HCT116 (cell line): ENCODE measurements around the gene FAM168A. TPM values are rescaled to one million over a fixed set of nuclear protein-coding genes. Genes with fewer than 3 reads are reported as not detected.

Source experiments
- ATAC-seq: fragments of 200-7000 bp; cut with Tn5 transposase; 2 replicates; pipeline ENCODE4 v1.9.1; 2020; ENCODE audit warnings: mild to moderate bottlenecking, moderate library complexity
- BruUV-seq: library from RNA; stranded (reverse); fragments of 400-500 nt; replicated peaks from 2 replicates; lab custom pipeline; 2021; lab: Mats Ljungman, UMichigan
- CTCF ChIA-PET: fragments of 300-600 bp; sonication (Branson Sonifier 250); formaldehyde crosslinking; loops from one replicate; lab custom pipeline; 2021; ENCODE audit warnings: antibody characterized with exemption; lab: Charles Lee
- POLR2A ChIA-PET: fragments of 300-600, 350-600 bp; sonication (Branson Sonifier 250); formaldehyde crosslinking; loops from one replicate; lab custom pipeline; 2021; ENCODE audit warnings: antibody characterized with exemption; lab: Charles Lee
- RAD21 ChIA-PET, 2 experiments: fragments of 300-600 bp; sonication (Branson Sonifier 250); formaldehyde crosslinking; loops; one replicate each; lab custom pipeline; 2023; ENCODE audit warnings: low total read pairs in 2 of 2; ENCODE audit not compliant: uncharacterized antibody in 2 of 2, unreplicated experiment in 2 of 2, low non-redundant PET in 1 of 2; lab: Charles Lee
- DNase-seq: peaks from one replicate; pipeline ENCODE4 v3.0.0-alpha.2; 2010; ENCODE audit warnings: low read depth, low spot score
- H2AFZ ChIP-seq: fragments of 200-600 bp; shearing (Covaris generic), sonication (generic); 2 replicates; pipeline ENCODE4 v1.6.1; 2017; ENCODE audit warnings: low read depth, mixed run types, mixed read lengths, antibody characterized with exemption, low read length; ENCODE audit not compliant: poor library complexity, severe bottlenecking
- H3K27ac ChIP-seq: 2 replicates; pipeline ENCODE4 v1.5.1; 2012; ENCODE audit warnings: low read depth, low read length
- H3K27me3 ChIP-seq: fragments of 200-600 bp; sonication (generic); 2 replicates; pipeline ENCODE4 v1.6.1; 2016; ENCODE audit warnings: mixed run types, low read length, mixed read lengths; ENCODE audit not compliant: insufficient read depth
- H3K36me3 ChIP-seq, 2 experiments: fragments of 200-500 bp in 1 of 2; fragments of 200-600 bp in 1 of 2; sonication (Bioruptor generic) in 1 of 2; sonication (generic) in 1 of 2; 2 replicates each; pipeline versions ENCODE4 v1.5.1 to v1.6.1; 2014 to 2016; ENCODE audit warnings: low read length in 2 of 2, inconsistent platforms in 1 of 2, mixed read lengths in 1 of 2, mixed run types in 1 of 2; ENCODE audit not compliant: insufficient read depth in 2 of 2, control insufficient read depth in 1 of 2
- H3K4me1 ChIP-seq, 2 experiments: fragments of 200-600 bp in 1 of 2; sonication (generic) in 1 of 2; 2 replicates each; pipeline versions ENCODE4 v1.5.1 to v1.6.1; 2012 to 2017; ENCODE audit warnings: low read length in 2 of 2, inconsistent platforms in 1 of 2, mild to moderate bottlenecking in 1 of 2, mixed read lengths in 1 of 2, mixed run types in 1 of 2, moderate library complexity in 1 of 2; ENCODE audit not compliant: insufficient read depth in 2 of 2, control insufficient read depth in 1 of 2
- H3K4me2 ChIP-seq: fragments of 200-600 bp; sonication (generic); 2 replicates; pipeline ENCODE4 v1.6.1; 2017; ENCODE audit warnings: mixed run types, low read length, mixed read lengths
- H3K4me3 ChIP-seq, 2 experiments: fragments of 200-600 bp in 1 of 2; sonication (generic) in 1 of 2; replicated peaks in 1 of 2; 2 replicates each; pipeline ENCODE4 v1.5.1; 2011 to 2016; ENCODE audit warnings: low read length in 2 of 2, control low read depth in 1 of 2, low read depth in 1 of 2, mild to moderate bottlenecking in 1 of 2, mixed read lengths in 1 of 2, mixed run types in 1 of 2
- H3K79me2 ChIP-seq: fragments of 200-600 bp; sonication (generic); 2 replicates; pipeline ENCODE4 v1.6.1; 2017; ENCODE audit warnings: mild to moderate bottlenecking, mixed run types, low read length, moderate library complexity, mixed read lengths; ENCODE audit not compliant: insufficient read depth
- H3K9ac ChIP-seq: fragments of 200-600 bp; sonication (generic); 2 replicates; pipeline ENCODE4 v1.6.1; 2016; ENCODE audit warnings: low read length, mixed read lengths
- H3K9me2 ChIP-seq: fragments of 200-600 bp; sonication (generic), shearing (Covaris generic); 2 replicates; pipeline ENCODE4 v1.6.1; 2017; ENCODE audit warnings: mixed run types, mild to moderate bottlenecking, moderate library complexity; ENCODE audit not compliant: insufficient read depth
- H3K9me3 ChIP-seq, 2 experiments: fragments of 200-500 bp in 1 of 2; fragments of 200-600 bp in 1 of 2; sonication (Bioruptor generic) in 1 of 2; sonication (generic) in 1 of 2; 2 replicates each; pipeline ENCODE4 v1.6.1; 2014 to 2017; ENCODE audit warnings: low read length in 2 of 2, mixed read lengths in 2 of 2, inconsistent platforms in 1 of 2, low read depth in 1 of 2, mild to moderate bottlenecking in 1 of 2, mixed run types in 1 of 2, moderate library complexity in 1 of 2; ENCODE audit not compliant: control insufficient read depth in 1 of 2, insufficient read depth in 1 of 2
- H4K20me1 ChIP-seq: fragments of 200-600 bp; sonication (generic), shearing (Covaris generic); 2 replicates; pipeline ENCODE4 v1.6.1; 2017; ENCODE audit warnings: mixed run types, mild to moderate bottlenecking, moderate library complexity; ENCODE audit not compliant: insufficient read depth
- ELF1 ChIP-seq: IDR thresholded peaks from 2 replicates; pipeline ENCODE4 v1.6.1; 2012; ENCODE audit warnings: low read depth, borderline replicate concordance
- EZH2 ChIP-seq: fragments of 200-600 bp; sonication (generic); IDR thresholded peaks from 2 replicates; pipeline ENCODE4 v1.6.1; 2017; ENCODE audit warnings: antibody characterized with exemption, mixed run types
- EZH2phosphoT487 ChIP-seq: fragments of 200-600 bp; IDR thresholded peaks from 2 replicates; pipeline ENCODE4 v1.6.1; 2018; ENCODE audit warnings: antibody characterized with exemption, borderline replicate concordance
- FOSL1 ChIP-seq: IDR thresholded peaks from 2 replicates; pipeline ENCODE4 v1.6.1; 2012; ENCODE audit warnings: low read depth
- RAD21 ChIP-seq: IDR thresholded peaks from 2 replicates; pipeline ENCODE4 v1.6.1; 2012; ENCODE audit warnings: low read depth, mild to moderate bottlenecking
- SRF ChIP-seq: IDR thresholded peaks from 2 replicates; pipeline ENCODE4 v1.6.1; 2012; ENCODE audit warnings: low read depth
- TCF7L2 ChIP-seq: IDR thresholded peaks from 2 replicates; pipeline ENCODE4 v1.7.0; 2011; ENCODE audit warnings: borderline replicate concordance, inconsistent platforms; ENCODE audit not compliant: insufficient read depth, insufficient read length; ENCODE audit errors: extremely low read depth
- ZFX ChIP-seq: fragments of 450-650 bp; IDR thresholded peaks from 2 replicates; pipeline ENCODE4 v1.6.1; 2017
- intact Hi-C: fragments of 100-400 bp; cut with micrococcal nuclease; formaldehyde crosslinking; loops from 2 replicates; pipeline ENCODE4 v1.10.0; 2022
- total RNA-seq: library from RNA; stranded (reverse); gene quantifications from one replicate; pipeline ENCODE4 v1.2.1, GENCODE V29; 2021; ENCODE audit not compliant: unreplicated experiment
- TF ChIP-seq, protein P1 (sequence below): IDR thresholded peaks from 2 replicates; pipeline ENCODE4 v1.6.1; 2011; ENCODE audit warnings: mild to moderate bottlenecking, low read length, moderate library complexity; ENCODE audit not compliant: insufficient replicate concordance; ENCODE audit errors: extremely low read depth
- TF ChIP-seq, protein P2 (sequence below): IDR thresholded peaks from 2 replicates; pipeline ENCODE4 v1.6.1; 2012
- TF ChIP-seq, protein P3 (sequence below): IDR thresholded peaks from 2 replicates; pipeline ENCODE4 v1.6.1; 2012
- TF ChIP-seq, protein P4 (sequence below), 3 experiments: fragments of 200-600 bp in 1 of 3; sonication (generic) in 1 of 3; IDR thresholded peaks in 2 of 3; conservative IDR thresholded peaks in 1 of 3; 2 replicates each; pipeline ENCODE4 v1.5.1; 2012 to 2017; ENCODE audit warnings: low read depth in 2 of 3, low read length in 2 of 3, antibody characterized with exemption in 1 of 3, borderline replicate concordance in 1 of 3, control low read depth in 1 of 3, mild to moderate bottlenecking in 1 of 3, mixed read lengths in 1 of 3, mixed run types in 1 of 3, moderate library complexity in 1 of 3; ENCODE audit not compliant: insufficient read depth in 1 of 3

FAM168A gene
- total RNA-seq, 1 experiment from 2014 or later, result 31.5 TPM

DNA sequence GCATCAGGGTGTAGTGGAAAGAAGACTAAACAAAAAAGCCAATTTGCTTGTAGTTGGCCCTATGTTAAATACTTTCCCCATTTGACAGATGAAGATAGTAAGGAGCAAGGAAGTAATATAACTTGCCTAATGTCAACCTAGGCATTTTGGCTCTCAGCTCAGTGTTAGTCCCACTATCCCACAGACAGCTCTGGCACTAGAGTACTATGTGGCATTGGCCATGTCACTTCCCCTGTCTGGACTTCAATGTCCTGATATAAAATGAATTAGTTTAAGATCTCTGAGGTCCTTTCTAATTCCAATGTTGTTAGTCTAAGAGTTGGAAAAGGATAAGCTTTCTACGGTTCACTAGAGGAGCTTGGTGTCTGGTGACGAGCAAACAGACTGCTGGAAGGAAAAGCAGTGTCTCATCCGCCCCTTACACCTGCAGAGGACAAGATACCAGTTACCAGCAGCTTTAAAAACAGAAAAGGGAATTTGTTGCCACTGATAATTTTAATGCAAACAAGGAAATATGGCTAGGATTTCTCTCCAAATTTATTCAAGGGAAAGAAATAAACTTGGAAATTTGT lies 129.2 kb downstream of the FAM168A start:
- H3K79me2 ChIP-seq, result no peaks in the 10 kb centered on the region
- ChIA-PET RAD21 (no interaction called here), CTCF (interaction anchor here (7.0 kb wide), 1 partner anchor 10 kb away, joined by 39 read pairs; no protein-coding TSS in a partner anchor), POLR2A (no interaction called here)
- H3K27ac ChIP-seq, result no peak overlapping the region
- BruUV-seq, result no TSS peak
- no peak overlapping the region for H3K4me3 ChIP-seq
- no peak overlapping the region for H3K4me2 ChIP-seq
- no peaks in the 10 kb centered on the region for H3K4me1 ChIP-seq
- H3K36me3 ChIP-seq, result no peaks in the 10 kb centered on the region
- no peaks in the 10 kb centered on the region for H3K27me3 ChIP-seq
- intact Hi-C loops, result no loop called here
- no peak overlapping the region for H3K9ac ChIP-seq
- DNase-seq (no peak), ATAC-seq (no peak)
- no peaks in the 10 kb centered on the region for H4K20me1 ChIP-seq
- H3K9me2 ChIP-seq, result no peaks in the 10 kb centered on the region
- TF ChIP-seq, protein P1, sequence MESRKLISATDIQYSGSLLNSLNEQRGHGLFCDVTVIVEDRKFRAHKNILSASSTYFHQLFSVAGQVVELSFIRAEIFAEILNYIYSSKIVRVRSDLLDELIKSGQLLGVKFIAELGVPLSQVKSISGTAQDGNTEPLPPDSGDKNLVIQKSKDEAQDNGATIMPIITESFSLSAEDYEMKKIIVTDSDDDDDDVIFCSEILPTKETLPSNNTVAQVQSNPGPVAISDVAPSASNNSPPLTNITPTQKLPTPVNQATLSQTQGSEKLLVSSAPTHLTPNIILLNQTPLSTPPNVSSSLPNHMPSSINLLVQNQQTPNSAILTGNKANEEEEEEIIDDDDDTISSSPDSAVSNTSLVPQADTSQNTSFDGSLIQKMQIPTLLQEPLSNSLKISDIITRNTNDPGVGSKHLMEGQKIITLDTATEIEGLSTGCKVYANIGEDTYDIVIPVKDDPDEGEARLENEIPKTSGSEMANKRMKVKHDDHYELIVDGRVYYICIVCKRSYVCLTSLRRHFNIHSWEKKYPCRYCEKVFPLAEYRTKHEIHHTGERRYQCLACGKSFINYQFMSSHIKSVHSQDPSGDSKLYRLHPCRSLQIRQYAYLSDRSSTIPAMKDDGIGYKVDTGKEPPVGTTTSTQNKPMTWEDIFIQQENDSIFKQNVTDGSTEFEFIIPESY, result no peak
- no peak for TF ChIP-seq ELF1
- TF ChIP-seq, protein P2, sequence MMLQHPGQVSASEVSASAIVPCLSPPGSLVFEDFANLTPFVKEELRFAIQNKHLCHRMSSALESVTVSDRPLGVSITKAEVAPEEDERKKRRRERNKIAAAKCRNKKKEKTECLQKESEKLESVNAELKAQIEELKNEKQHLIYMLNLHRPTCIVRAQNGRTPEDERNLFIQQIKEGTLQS, result no peak
- TF ChIP-seq, protein P3, sequence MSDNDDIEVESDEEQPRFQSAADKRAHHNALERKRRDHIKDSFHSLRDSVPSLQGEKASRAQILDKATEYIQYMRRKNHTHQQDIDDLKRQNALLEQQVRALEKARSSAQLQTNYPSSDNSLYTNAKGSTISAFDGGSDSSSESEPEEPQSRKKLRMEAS, result no peak
- TF ChIP-seq FOSL1, result no peak
- no peak for TF ChIP-seq SRF
- no peaks in the 10 kb centered on the region for H3K9me3 ChIP-seq
- no peak overlapping the region for H2AFZ ChIP-seq

DNA sequence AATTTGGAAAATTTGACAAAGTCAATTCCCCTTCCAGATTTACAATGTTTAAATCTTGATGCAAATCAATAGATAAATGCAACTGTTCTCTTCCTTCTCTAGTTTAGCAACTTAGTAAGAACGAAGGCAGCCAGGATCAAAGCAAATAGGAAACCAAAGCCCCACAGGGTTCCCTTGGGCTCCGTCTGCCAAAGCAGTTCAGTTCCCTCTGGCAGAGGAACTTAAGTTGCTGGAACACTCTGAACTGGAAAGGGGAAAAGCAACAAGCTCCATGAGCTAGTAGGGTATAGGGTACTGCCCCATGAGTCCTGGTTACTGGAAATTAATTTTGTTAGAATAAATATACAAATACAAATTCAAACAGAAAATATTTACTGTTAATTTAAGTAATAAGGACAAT lies 130.4 kb downstream of the FAM168A start:
- Histone ChIP-seq H3K79me2 (no peaks in the 10 kb centered on the region), H3K9me3 (no peaks in the 10 kb centered on the region), H3K36me3 (no peaks in the 10 kb centered on the region), H4K20me1 (no peaks in the 10 kb centered on the region), H3K9me2 (no peaks in the 10 kb centered on the region), H2AFZ (no peak overlapping the region), H3K4me1 (no peaks in the 10 kb centered on the region), H3K27ac (no peak overlapping the region), H3K4me3 (no peak overlapping the region), H3K4me2 (no peak overlapping the region), H3K9ac (no peak overlapping the region), H3K27me3 (no peaks in the 10 kb centered on the region)
- intact Hi-C loops, result no loop called here
- BruUV-seq, result no TSS peak
- ATAC-seq (no peak), DNase-seq (no peak)
- RAD21 ChIA-PET, result no interaction called here
- POLR2A ChIA-PET, result no interaction called here
- TF ChIP-seq TCF7L2, result no peak
- no peak for TF ChIP-seq EZH2
- TF ChIP-seq FOSL1, result no peak
- TF ChIP-seq, protein P1, result no peak
- TF ChIP-seq EZH2phosphoT487, result no peak
- no peak for TF ChIP-seq ZFX
- TF ChIP-seq, protein P4, sequence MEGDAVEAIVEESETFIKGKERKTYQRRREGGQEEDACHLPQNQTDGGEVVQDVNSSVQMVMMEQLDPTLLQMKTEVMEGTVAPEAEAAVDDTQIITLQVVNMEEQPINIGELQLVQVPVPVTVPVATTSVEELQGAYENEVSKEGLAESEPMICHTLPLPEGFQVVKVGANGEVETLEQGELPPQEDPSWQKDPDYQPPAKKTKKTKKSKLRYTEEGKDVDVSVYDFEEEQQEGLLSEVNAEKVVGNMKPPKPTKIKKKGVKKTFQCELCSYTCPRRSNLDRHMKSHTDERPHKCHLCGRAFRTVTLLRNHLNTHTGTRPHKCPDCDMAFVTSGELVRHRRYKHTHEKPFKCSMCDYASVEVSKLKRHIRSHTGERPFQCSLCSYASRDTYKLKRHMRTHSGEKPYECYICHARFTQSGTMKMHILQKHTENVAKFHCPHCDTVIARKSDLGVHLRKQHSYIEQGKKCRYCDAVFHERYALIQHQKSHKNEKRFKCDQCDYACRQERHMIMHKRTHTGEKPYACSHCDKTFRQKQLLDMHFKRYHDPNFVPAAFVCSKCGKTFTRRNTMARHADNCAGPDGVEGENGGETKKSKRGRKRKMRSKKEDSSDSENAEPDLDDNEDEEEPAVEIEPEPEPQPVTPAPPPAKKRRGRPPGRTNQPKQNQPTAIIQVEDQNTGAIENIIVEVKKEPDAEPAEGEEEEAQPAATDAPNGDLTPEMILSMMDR (IDR thresholded peaks at IDR 0.05 in 2 of 3, conservative IDR thresholded peaks at IDR 0.05 in 1 of 3; ENCODE audit: borderline replicate concordance in 1 of 3, insufficient read depth in 1 of 3, low read depth in 2 of 3, low read length in 2 of 3), result no peak
- no peak for TF ChIP-seq RAD21
- TF ChIP-seq, protein P2, result no peak
- CTCF ChIA-PET, result interaction anchor here (7.0 kb wide), 1 partner anchor 12 kb away, joined by 39 read pairs; no protein-coding TSS in a partner anchor
